GM18858 (cell line): ENCODE data around the gene CFAP57.

Source experiments
- ATAC-seq: cut with Tn5 transposase; IDR thresholded peaks from one replicate; pipeline ENCODE4 v1.9.1; 2021; ENCODE audit not compliant: unreplicated experiment

Gene CFAP57

GRCh38 chr1:43274804-43275180 lies 102.7 kb downstream of the CFAP57 start:
- ATAC-seq = no peak

DNA sequence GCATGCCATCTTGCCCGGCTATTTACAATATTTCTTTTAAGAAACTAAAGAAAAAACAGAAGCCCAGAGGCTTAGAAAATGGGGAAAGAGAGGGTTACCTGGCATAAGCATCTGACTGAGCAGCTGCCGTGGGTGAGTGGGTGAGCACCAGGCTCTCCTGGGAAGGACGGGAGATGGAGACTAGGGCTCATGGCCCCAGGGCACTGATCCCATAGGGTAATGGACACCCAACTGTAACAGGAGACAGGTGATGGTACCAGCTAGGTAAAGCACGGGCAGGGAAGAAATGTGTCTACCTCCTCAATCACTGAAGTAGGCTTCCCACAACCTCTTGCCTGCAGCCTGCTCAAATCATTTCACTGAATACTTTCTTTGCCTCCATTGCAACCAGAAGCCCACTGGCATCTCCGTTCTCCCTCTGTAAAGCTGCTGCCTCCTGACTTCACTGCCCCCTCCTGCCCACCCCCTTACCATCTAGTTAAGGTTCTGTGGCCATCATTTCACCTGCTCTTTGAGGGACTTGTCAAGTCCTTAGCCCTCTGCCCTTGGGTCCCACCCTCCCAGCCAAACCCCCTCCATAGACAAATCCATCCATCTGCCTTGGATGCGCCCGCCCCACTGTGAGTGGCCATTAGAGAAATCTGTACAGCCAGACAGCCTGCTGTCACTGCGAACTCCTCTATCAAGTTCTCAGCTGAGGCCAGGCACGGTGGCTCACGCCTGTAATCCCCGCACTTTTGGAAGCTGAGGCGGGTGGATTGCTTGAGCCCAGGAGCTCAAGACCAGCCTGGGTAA lies 103.9 kb downstream of the CFAP57 start:
- no peak for ATAC-seq

DNA sequence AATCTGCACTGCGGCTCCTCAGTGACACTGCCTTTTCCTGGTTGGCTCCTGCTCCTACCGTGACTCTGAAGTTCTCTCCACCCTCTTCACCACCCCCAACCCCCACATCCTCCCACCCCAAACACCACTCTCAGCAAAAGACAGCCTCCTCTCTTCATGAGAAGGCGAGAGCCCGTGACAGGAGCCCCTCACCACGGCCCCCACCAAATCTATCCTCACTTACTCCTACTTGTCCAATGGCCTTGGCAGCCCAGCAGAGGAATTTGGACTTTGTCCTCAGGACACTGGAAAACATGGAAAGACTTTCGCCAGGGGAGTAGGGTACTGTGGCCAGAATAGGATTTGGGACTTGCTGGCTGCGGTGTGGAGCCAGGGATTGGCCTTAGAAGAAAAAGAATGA lies 104.5 kb downstream of the CFAP57 start:
- ATAC-seq = no peak

DNA sequence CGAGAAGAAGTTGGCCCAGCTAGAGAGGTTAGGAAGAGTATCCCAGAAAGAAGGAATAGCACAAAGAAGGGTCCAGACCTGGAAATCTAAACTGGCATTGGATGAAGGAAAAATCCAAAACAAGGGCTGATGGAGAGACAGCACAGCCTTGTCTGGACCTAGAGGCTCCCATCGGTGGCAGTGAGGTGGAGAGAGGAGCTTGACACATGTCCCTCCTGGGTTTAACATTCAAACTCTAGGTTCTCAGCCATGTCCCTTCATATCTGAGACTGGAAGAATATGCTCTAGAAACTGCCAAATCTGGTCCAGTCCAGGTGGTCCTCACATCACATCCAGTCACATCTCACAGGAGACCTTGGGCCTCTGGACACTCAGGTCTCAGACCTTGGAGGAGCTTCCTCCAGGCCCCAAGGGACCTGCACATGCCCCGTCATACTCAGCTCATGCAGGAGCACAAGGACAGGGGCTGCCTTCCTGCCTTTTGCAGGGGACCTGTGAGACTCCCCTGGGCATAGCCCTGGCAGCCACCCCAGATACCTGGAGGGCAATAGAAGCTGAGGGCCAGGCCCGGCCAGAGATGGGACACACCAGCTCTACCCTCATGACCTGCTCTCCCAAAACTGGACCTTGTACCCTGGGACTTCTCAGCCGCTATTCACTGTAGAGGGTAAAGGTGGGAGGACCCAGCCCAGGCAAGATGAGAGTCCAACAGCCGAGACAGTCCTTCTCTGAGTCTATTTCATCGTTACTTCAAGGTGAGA lies 105.2 kb downstream of the CFAP57 start:
- ATAC-seq = no peak

GRCh38 chr1:43279161-43279560 lies 107.0 kb downstream of the CFAP57 start:
- no peak for ATAC-seq

DNA sequence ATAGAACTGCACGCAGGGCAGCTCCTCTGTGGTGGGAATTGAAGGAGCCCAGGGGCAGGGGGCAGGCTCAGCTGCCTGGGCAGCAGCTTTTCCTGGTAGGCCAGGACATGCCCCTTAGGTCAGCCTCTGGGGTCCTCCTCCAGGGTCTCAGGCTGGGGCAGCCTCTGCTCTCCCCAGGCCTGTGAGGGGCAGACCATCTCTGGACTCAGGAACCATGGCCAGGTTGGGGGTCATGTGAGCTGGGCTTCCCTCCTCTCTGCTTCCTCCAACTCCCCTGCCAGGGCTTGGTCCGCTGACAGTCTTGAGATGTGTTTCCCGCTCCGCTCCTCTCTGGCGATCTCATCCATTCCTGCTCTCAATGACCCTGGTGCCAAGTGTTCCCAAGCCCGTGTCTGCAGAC lies 107.5 kb downstream of the CFAP57 start:
- ATAC-seq = no peak

- no peak for ATAC-seq
These were observed 108.6 kb downstream of the CFAP57 start for GRCh38 chr1:43280692-43281091.

DNA sequence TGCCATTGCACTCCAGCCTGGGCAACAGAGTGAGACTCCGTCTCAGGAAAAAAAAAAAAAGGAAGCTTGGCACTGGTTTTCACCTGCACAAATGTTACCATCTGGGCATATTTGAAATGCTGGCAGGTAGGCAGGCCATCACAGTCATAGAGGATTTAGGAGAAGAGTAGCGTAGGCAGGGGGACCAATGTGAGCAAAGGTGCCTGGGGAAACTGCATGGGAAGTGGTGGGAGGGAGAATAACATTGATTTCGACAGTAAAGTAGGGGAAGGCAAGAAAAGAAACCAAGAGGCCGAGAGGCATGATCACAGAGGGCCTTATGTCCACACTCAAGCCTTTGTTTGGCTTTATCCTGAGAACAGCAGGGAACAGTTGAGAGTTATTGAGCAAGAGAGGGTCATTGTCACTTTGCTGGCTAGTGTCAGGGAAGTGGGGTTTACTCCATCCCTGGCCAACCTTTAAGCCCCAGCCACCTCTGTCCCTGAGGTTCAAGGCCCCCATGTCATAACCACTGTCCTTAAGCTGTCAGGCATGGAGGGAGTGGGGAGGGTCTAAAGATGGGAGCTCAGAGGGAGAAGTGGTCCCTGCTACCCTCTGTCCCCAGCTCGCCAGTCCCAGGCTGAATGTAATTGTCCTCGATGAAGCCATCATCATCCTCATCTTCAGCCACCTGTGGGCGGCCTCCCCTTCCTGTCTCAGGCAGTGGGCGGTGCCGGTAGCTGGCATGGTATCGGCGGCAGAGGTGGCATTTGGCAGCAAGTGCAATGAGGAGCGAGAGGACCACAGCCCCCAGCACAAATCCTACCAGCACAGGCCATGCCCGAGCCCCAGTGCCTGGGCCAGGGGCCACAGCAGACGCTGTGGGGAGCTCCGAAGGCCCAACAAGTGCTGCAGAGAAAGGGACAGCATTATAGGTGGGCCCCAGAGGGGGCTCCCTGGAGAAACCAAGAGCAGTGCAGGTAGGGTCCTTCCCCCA lies 110.4 kb downstream of the CFAP57 start:
- ATAC-seq = no peak

DNA sequence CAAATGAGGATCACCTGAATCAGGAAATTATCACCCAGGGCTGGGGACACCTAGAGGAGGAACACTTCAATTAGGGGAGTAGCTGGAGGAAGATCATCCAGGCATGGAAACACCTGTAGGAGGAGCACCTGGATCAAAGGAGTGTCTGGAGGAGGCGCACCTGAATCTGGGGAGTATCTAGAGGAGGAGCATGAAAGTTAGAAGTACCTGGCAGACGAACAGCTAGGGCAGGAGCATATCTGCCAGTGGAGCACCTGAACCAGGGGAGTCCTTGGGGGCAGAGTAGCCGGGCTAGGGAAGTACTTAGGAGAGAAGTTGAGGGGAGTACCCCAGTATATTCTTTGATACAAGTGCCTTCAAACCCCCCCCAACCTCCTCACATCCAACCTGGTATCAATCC lies 111.9 kb downstream of the CFAP57 start:
- ATAC-seq = no peak

GRCh38 chr1:43284546-43285110 lies 112.5 kb downstream of the CFAP57 start:
- no peak for ATAC-seq

DNA sequence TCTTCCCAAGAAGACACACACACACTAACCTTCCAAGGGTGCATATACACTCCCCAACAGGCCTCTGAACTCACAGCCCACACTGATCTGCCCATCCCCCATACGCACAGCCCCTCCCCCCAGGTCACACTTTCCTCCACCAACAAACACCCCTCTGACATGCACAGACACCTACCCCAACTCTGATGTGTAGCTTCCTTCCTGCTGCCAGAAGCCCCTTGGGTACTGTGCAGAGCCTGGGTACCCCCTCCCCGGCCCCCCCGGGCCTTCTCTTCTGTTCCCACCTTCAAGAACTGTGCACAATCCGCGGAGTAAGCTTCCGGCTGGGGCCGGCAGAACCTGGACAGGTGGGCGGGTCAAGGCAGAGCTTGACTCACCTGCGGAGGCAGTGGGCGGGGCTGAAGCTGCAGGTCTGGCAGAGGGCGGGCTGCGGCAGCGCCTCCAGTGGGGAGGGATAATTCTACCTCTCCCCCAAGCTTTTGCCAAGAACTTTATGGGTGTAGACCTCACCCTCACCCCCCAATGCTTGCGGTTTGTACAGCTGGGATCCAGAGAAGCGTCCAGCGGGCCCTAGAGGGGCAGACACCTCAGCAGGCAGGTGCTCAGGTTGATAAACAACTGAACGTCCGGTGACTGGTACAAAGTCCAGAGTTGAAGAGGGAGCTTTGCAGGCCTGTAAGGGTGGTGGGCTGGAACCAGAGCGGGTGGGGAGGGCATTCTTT lies 113.3 kb downstream of the CFAP57 start, which contains the start of gene C1orf210:
Gene C1orf210, minus strand, starts transcription at position 313 of the 722 bp plus-strand sequence. CDS start 2,311 bp downstream, outside the sequence.
- ATAC-seq = no peak

- ATAC-seq = no peak
These were observed 114.0 kb downstream of the CFAP57 start for GRCh38 chr1:43286115-43286514.

- no peak for ATAC-seq
These were observed 114.4 kb downstream of the CFAP57 start for GRCh38 chr1:43286533-43286932.

- ATAC-seq = no peak
These were observed 116.1 kb downstream of the CFAP57 start for GRCh38 chr1:43288058-43288784.

DNA sequence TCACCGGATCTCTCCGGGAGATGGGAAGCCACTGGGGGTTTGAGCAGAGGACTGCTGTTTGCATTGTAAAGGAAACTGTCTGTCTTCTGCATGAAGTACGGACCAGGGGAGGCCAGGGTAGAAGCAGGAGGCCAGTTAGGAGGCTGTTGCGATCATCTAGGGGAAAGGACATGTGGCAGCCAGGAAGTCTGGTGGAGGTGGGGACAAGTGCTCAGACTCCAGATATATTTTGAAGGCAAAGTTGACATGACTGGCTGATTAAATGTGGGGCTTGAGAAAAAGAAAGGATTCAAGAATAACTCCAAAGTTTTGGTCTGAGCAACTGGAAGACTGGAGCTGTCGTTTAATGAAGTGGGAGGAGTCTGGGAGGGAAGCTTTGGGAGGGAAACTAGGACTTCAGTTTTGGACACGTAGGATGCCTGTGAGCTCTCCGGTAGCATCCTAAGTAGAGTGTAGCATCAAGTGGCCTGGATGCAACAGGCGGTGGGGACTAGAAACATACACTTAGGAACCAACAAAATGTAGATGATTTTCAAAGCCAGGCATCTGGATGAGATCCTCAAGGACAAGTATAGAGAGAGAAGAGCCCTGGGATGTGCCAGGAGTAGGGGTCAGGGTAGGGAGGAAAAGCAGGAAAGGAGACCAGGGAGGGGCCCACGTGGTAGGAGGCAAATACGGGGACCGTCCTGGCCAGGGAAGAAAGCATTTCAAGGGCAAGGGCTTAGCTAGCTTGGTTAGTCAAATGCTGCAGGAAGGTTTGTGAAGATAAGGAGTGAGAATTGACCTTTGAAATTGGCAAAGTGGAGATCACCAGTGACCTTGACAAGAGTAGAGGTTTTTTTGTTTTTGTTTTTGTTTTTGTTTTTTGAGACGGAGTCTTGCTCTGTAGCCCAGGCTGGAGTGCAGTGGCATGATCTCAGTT lies 116.9 kb downstream of the CFAP57 start:
- ATAC-seq = no peak

DNA sequence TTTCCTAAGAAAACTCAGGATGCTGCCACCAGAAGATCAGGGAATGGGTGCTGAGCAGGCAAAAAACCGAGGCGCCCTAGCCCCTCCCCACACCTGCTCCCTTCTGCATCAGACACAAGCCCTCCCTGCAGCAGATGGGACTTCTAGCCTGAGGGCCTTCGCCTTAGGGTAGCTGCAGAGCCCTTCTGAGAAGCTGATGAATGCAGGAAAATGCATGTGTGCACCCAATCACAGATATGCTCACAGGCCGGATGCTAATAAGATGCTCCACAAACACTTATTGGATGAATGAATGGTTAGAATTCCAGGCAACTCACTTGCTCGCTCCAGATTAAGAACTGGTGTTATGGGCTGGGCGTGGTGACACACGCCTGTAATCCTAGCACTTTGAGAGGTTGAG lies 120.1 kb downstream of the CFAP57 start:
- no peak for ATAC-seq

DNA sequence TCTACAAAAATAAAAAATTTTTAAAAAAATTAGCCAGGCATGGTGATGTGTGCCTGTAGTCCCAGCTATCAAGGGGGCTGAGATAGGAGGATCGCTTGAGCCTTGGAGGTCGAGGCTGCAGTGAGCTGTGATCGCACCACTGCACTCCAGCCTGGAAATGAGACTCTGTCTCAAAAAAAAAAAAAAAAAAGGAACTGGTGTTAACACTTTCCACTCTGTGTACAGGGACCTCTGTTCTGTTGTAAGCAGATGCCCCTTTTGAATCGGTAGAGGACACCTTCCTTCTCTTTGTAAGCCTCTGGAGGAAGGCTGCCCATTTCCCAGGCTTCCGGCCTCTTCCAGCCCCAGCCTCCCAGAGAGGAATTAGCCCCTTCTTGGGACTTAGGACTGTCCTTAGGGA lies 120.5 kb downstream of the CFAP57 start:
- ATAC-seq = no peak

DNA sequence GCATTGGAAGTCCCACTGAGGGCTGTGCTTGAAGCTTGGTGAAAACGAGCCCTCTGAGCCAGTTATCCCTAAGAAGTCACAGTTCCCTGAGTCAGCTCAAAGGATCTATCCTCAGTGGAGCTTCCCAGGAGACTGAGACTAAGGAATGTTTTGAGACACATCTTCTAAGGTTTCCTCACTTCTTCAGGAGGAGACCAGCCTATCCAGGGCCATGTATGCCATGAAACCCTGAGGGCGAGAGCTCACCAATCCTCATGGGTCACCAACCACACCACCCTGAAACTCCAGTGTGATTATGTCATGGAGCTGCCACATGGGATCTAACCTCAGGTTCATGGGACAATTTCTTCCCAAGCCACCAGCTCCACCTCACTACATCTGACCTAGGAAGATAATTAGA lies 121.0 kb downstream of the CFAP57 start:
- ATAC-seq = no peak
